HEK293 (cell line): ENCODE measurements around the gene OPCML.

Experiments
- CTCF ChIA-PET: fragments of 350-600 bp; formaldehyde crosslinking; extraction: SDS; loops from one replicate; lab custom pipeline; 2021; ENCODE audit warnings: antibody characterized with exemption; lab: Yijun Ruan, JAX
- POLR2A ChIA-PET: fragments of 300-600 bp; formaldehyde crosslinking; extraction: SDS; loops from one replicate; lab custom pipeline; 2020; ENCODE audit warnings: antibody characterized with exemption, inconsistent platforms; lab: Yijun Ruan, JAX
- H3K27ac ChIP-seq: fragments of 200-500 bp; sonication (Bioruptor generic); 2 replicates; pipeline ENCODE4 v1.5.1; 2014; ENCODE audit warnings: low read depth, low read length, control low read depth, inconsistent platforms; ENCODE audit errors: extremely low read depth
- H3K36me3 ChIP-seq, 2 experiments: fragments of 200-500 bp in 1 of 2; sonication (Bioruptor generic) in 1 of 2; 1 replicate in 1 of 2; 2 replicates in 1 of 2; pipeline ENCODE4 v1.5.1; 2014 to 2017; ENCODE audit warnings: inconsistent platforms in 2 of 2, low read length in 2 of 2; ENCODE audit not compliant: control insufficient read depth in 2 of 2, insufficient read depth in 1 of 2
- H3K4me1 ChIP-seq: fragments of 200-500 bp; sonication (Bioruptor generic); 2 replicates; pipeline ENCODE4 v1.5.1; 2014; ENCODE audit warnings: mild to moderate bottlenecking, low read length, inconsistent platforms; ENCODE audit not compliant: control insufficient read depth, insufficient read depth
- H3K4me3 ChIP-seq: 2 replicates; pipeline ENCODE4 v1.5.1; 2011; ENCODE audit warnings: low read depth, mild to moderate bottlenecking, control low read depth, low read length, moderate library complexity
- H3K9me3 ChIP-seq: fragments of 200-500 bp; sonication (Bioruptor generic); 2 replicates; pipeline ENCODE4 v1.5.1; 2014; ENCODE audit warnings: low read depth, low read length, inconsistent platforms; ENCODE audit not compliant: control insufficient read depth, insufficient read depth
- GFI1B ChIP-seq: fragments of 450-650 bp; formaldehyde crosslinking; IDR thresholded peaks from 2 replicates; pipeline ENCODE4 v1.5.1; 2016; ENCODE audit warnings: missing biosample characterization, missing genetic modification characterization
- KLF1 ChIP-seq: fragments of 450-650 bp; formaldehyde crosslinking; IDR thresholded peaks from 2 replicates; pipeline ENCODE4 v1.5.1; 2016; ENCODE audit warnings: missing biosample characterization, missing genetic modification characterization
- KLF16 ChIP-seq: fragments of 450-650 bp; formaldehyde crosslinking; IDR thresholded peaks from 2 replicates; pipeline ENCODE4 v1.5.1; 2017; ENCODE audit warnings: missing biosample characterization, missing genetic modification characterization
- KLF8 ChIP-seq: fragments of 450-650 bp; formaldehyde crosslinking; IDR thresholded peaks from 2 replicates; pipeline ENCODE4 v1.5.1; 2016; ENCODE audit warnings: missing biosample characterization, missing genetic modification characterization
- PATZ1 ChIP-seq: fragments of 450-650 bp; formaldehyde crosslinking; IDR thresholded peaks from 2 replicates; pipeline ENCODE4 v1.5.1; 2016; ENCODE audit warnings: missing biosample characterization, missing genetic modification characterization
- REPIN1 ChIP-seq: fragments of 450-650 bp; formaldehyde crosslinking; IDR thresholded peaks from 2 replicates; pipeline ENCODE4 v1.5.1; 2017; ENCODE audit warnings: missing biosample characterization, missing genetic modification characterization, low read depth
- ZBTB26 ChIP-seq: fragments of 450-650 bp; formaldehyde crosslinking; optimal IDR thresholded peaks from 2 replicates; pipeline ENCODE3; 2016; ENCODE audit warnings: missing biosample characterization, mild to moderate bottlenecking, missing genetic modification characterization
- ZEB2 ChIP-seq: fragments of 450-650 bp; formaldehyde crosslinking; IDR thresholded peaks from 2 replicates; pipeline ENCODE4 v1.5.1; 2016; ENCODE audit warnings: missing biosample characterization, missing genetic modification characterization
- ZFHX2 ChIP-seq: fragments of 450-650 bp; formaldehyde crosslinking; conservative IDR thresholded peaks from 2 replicates; pipeline ENCODE4 v1.5.1; 2016; ENCODE audit warnings: missing biosample characterization, missing genetic modification characterization
- ZFP3 ChIP-seq: fragments of 450-650 bp; formaldehyde crosslinking; IDR thresholded peaks from 2 replicates; pipeline ENCODE4 v1.5.1; 2016; ENCODE audit warnings: low read depth, missing biosample characterization, missing genetic modification characterization
- ZNF121 ChIP-seq: fragments of 450-650 bp; formaldehyde crosslinking; IDR thresholded peaks from 2 replicates; pipeline ENCODE4 v1.5.1; 2016; ENCODE audit warnings: missing biosample characterization, missing genetic modification characterization
- ZNF132 ChIP-seq: fragments of 450-650 bp; formaldehyde crosslinking; IDR thresholded peaks from 2 replicates; pipeline ENCODE4 v1.5.1; 2017; ENCODE audit warnings: missing biosample characterization, missing genetic modification characterization, borderline replicate concordance
- ZNF311 ChIP-seq: fragments of 450-650 bp; formaldehyde crosslinking; IDR thresholded peaks from 2 replicates; pipeline ENCODE4 v1.5.1; 2017; ENCODE audit warnings: missing biosample characterization, missing genetic modification characterization, borderline replicate concordance
- ZNF366 ChIP-seq: fragments of 450-650 bp; formaldehyde crosslinking; conservative IDR thresholded peaks from 2 replicates; pipeline ENCODE4 v1.5.1; 2016; ENCODE audit warnings: missing biosample characterization, missing genetic modification characterization
- ZNF404 ChIP-seq: fragments of 450-650 bp; formaldehyde crosslinking; IDR thresholded peaks from 2 replicates; pipeline ENCODE4 v1.5.1; 2017; ENCODE audit warnings: missing biosample characterization, missing genetic modification characterization
- ZNF473 ChIP-seq: fragments of 450-650 bp; formaldehyde crosslinking; IDR thresholded peaks from 2 replicates; pipeline ENCODE4 v1.5.1; 2017; ENCODE audit warnings: missing biosample characterization, missing genetic modification characterization
- ZNF560 ChIP-seq: fragments of 450-650 bp; formaldehyde crosslinking; IDR thresholded peaks from 2 replicates; pipeline ENCODE4 v1.5.1; 2017; ENCODE audit warnings: missing biosample characterization, missing genetic modification characterization, borderline replicate concordance
- ZNF621 ChIP-seq: fragments of 450-650 bp; formaldehyde crosslinking; IDR thresholded peaks from 2 replicates; pipeline ENCODE4 v1.5.1; 2017; ENCODE audit warnings: missing biosample characterization, missing genetic modification characterization
- ZNF654 ChIP-seq: fragments of 450-650 bp; formaldehyde crosslinking; IDR thresholded peaks from 2 replicates; pipeline ENCODE4 v1.5.1; 2016; ENCODE audit warnings: low read depth, missing biosample characterization, missing genetic modification characterization
- ZNF660 ChIP-seq: fragments of 450-650 bp; IDR thresholded peaks from 2 replicates; pipeline ENCODE4 v1.5.1; 2018; ENCODE audit warnings: missing biosample characterization, mild to moderate bottlenecking, missing genetic modification characterization
- ZNF707 ChIP-seq: fragments of 450-650 bp; formaldehyde crosslinking; IDR thresholded peaks from 2 replicates; pipeline ENCODE4 v1.5.1; 2016; ENCODE audit warnings: missing biosample characterization, missing genetic modification characterization
- ZNF776 ChIP-seq: fragments of 450-650 bp; formaldehyde crosslinking; IDR thresholded peaks from 2 replicates; pipeline ENCODE4 v1.5.0; 2017; ENCODE audit warnings: missing biosample characterization, missing genetic modification characterization, borderline replicate concordance
- ZXDB ChIP-seq: fragments of 450-650 bp; formaldehyde crosslinking; IDR thresholded peaks from 2 replicates; pipeline ENCODE4 v1.5.1; 2016; ENCODE audit warnings: missing biosample characterization, missing genetic modification characterization

OPCML gene

GRCh38 chr11:133346137-133346536, 186.2 kb downstream of the OPCML start (continued):
- TF ChIP-seq GFI1B (tag by site-specific recombination) (no peak), KLF16 (tag by site-specific recombination) (no peak), ZEB2 (tag by site-specific recombination) (no peak), ZNF707 (no peak), ZNF776 (tag by site-specific recombination) (no peak), REPIN1 (tag by site-specific recombination) (no peak)

DNA sequence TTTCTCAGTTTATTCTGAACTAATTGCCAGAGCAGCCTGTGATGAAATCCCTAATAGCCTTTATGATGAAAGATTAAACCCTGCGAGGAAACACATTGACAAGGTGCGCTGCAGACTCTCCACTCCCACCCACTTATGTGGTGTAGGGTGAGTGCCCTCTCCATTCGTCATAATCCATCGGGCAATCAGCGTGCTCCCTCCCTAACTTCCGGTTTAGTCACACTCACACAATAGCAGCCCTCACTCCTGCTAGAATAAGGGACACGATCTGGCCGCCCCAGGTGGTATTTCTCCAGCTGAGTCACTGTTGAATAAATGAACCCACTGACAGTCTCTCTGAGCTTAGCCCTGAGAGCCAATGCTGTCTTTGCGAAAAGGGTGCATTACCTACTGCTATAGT, 188.3 kb downstream of the OPCML start:
- CTCF ChIA-PET = no interaction called here

DNA sequence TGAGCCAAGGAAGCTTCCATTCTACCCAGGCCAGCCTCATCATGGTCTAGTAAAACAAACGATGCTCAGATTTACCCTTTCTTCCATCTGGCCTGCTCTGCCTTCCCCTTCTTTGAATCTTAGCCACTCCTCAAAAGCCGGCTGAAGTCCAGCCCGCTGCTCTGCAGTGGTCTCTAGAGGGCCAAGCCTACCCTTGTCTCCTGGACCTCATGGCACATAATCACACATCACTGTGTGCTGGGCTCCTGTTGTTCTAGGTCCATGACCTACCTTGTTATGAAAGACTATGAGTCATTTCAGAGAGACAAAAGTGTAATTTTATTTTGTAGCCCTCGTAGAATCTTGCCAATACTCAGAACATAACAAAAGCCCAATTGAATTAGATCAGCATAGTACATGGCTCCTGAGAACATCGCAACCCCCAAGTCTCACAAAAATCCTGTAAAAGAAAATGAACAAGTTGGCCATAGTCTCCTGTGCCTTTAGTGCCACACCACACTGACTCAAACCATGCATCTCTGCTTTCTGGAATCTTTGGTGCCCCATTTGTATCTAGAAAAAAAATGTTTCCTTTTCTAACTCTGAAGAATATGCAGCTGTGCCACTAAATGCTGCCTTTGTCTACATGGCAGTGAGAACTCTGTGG, 192.7 kb downstream of the OPCML start:
- CTCF ChIA-PET = no interaction called here
- Histone ChIP-seq H3K36me3 (no peaks in the 10 kb centered on the region), H3K9me3 (no peaks in the 10 kb centered on the region), H3K27ac (no peak overlapping the region), H3K4me3 (no peak overlapping the region), H3K4me1 (no peaks in the 10 kb centered on the region)
- TF ChIP-seq ZNF404 (tag by site-specific recombination) (no peak), ZNF366 (no peak), KLF1 (tag by site-specific recombination) (no peak), PATZ1 (tag by site-specific recombination) (no peak), ZNF121 (tag by site-specific recombination) (no peak)
- POLR2A ChIA-PET = no interaction called here

More for the DNA sequence above, 188.3 kb downstream of the OPCML start:
- Histone ChIP-seq H3K36me3 (no peaks in the 10 kb centered on the region), H3K9me3 (no peaks in the 10 kb centered on the region), H3K27ac (no peak overlapping the region), H3K4me1 (no peaks in the 10 kb centered on the region), H3K4me3 (no peak overlapping the region)
- TF ChIP-seq ZXDB (tag by site-specific recombination) (no peak), ZFP3 (tag by site-specific recombination) (no peak), ZNF660 (no peak)
- POLR2A ChIA-PET = no interaction called here

GRCh38 chr11:133338588-133338987, 193.7 kb downstream of the OPCML start:
- POLR2A ChIA-PET = no interaction called here
- CTCF ChIA-PET = interaction anchor here (0.8 kb wide), 1 partner anchor 173 kb away, joined by 4 read pairs; no protein-coding TSS in a partner anchor
- H3K27ac ChIP-seq = no peak overlapping the region
- TF ChIP-seq ZNF473 (tag by site-specific recombination) (no peak), KLF8 (tag by site-specific recombination) (no peak), ZNF654 (no peak), ZBTB26 (tag by site-specific recombination) (no peak), ZNF132 (tag by site-specific recombination) (no peak), ZFHX2 (tag by site-specific recombination) (no peak), ZNF311 (tag by site-specific recombination) (no peak), ZNF621 (tag by site-specific recombination) (no peak), ZNF560 (tag by site-specific recombination) (no peak)
- no peak overlapping the region for H3K4me3 ChIP-seq
- H3K36me3 ChIP-seq = no peaks in the 10 kb centered on the region
- no peaks in the 10 kb centered on the region for H3K9me3 ChIP-seq
- no peaks in the 10 kb centered on the region for H3K4me1 ChIP-seq
